Adipose tissue (tissue), 3 donors: ENCODE data around the gene TEAD3. TPM values are rescaled to one million over a fixed set of nuclear protein-coding genes. Genes with fewer than 3 reads are reported as not detected.

Source experiments
- H3K27ac ChIP-seq: one replicate; pipeline ENCODE4 v1.5.1; 2013; ENCODE audit warnings: low read depth, low read length
- WGBS, 3 donors: extraction: QIAGEN DNeasy Blood & Tissue Kit; methylation state at CpG; one replicate each; pipeline ENCODE4 v1.1.7; 2013; 5-methylcytosine and 5-hydroxymethylcytosine counted together
- polyA plus RNA-seq, 3 donors: library from polyadenylated mRNA; stranded (reverse); fragments of 200-250 nt; gene quantifications; one replicate each; pipeline ENCODE4 v1.2.3, GENCODE V29; 2013
- donor health status: healthy with polysubstance abuse.
- donor health status: Bipolar disorder and iron deficiency.
- donor health status: healthy.

Gene TEAD3
- polyA plus RNA-seq, 3 donors = 4.7 to 18.7 (median 16.0) TPM

- WGBS, 3 donors = 9 to 18% (median 12%) methylated on average over 35 to 63 of the region's 63 CpGs
- no peak overlapping the region for H3K27ac ChIP-seq
These were observed 641 bp downstream of the TEAD3 start for GRCh38 chr6:35496036-35496840.

GRCh38 chr6:35495258-35496035 is 1.4 kb downstream of the TEAD3 start:
- H3K27ac ChIP-seq = no peak overlapping the region
- WGBS, 3 donors = 59 to 72% (median 66%) methylated on average over 9 of the region's 9 CpGs

DNA sequence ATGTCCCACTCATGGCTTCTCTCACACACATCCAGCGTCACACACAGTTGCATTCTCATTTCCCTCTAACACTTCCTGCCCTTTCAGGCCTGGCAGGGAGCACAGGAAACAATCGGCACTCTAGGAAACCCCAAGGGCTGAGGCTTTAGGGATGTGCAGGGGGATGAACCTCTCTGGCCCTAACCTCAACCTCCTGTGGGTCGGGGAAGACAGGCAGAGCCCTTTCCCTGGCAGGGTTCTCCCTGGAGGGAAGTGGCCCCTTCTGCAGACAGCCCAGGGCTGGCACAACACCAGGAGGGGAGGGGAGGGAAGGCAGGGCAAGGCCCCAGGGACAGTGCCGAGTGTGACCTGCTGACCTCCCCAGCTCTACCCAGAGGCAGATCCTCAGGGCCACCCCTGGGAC is 2.7 kb downstream of the TEAD3 start:
- H3K27ac ChIP-seq = no peak overlapping the region
- 2 to 34% (median 5%) methylated on average over 3 to 4 of the region's 4 CpGs for WGBS, 3 donors

GRCh38 chr6:35493307-35493983 is 3.4 kb downstream of the TEAD3 start:
- no peak overlapping the region for H3K27ac ChIP-seq
- WGBS, 3 donors = 83 to 86% (median 86%) methylated on average over 28 of the region's 28 CpGs

GRCh38 chr6:35492974-35493284 is 4.0 kb downstream of the TEAD3 start:
- 59 to 94% (median 78%) methylated on average over 7 of the region's 7 CpGs for WGBS, 3 donors
- no peak overlapping the region for H3K27ac ChIP-seq

DNA sequence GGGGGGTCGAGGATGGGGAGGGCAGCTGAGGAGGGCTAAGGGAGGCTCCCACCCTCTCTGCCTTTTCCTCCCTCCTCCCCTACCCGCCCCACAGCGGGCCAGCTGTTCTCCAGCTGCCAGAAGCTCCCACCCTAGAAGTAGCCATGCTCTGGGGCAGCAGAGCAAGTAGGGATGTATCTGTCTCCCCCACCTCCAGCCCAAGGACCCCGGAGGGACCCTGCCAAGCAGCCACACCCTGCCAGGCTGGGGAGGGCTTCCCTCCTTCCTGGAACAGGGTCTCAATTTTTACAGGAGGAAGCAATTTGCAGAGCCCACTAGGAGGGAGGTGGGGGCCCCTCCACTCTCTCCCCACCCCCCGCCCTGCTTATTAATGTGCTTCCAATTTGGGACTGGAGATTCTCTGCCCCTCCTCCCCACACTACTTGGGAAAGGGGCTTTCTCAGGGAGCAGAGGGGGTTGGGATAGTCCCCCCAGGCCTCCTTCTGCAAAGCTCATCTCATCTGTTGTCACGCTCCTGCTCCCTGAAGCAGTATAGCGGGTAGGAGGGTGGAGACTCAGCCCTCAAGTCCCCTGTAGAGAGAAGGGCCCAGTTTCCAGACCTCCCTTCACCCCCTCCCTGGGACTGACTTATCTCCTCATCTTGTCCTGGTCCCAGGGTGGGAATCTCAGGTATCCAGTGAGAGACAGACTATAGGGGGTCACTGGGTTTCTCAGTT is 4.5 kb downstream of the TEAD3 start:
- 40 to 58% (median 40%) methylated on average over 7 of the region's 7 CpGs for WGBS, 3 donors
- H3K27ac ChIP-seq = no peak overlapping the region

- 51 to 60% (median 54%) methylated on average over 5 of the region's 5 CpGs for WGBS, 3 donors
- peak overlapping the region; percentile 12 for H3K27ac ChIP-seq
These were observed 5.2 kb downstream of the TEAD3 start for GRCh38 chr6:35491558-35492257.

DNA sequence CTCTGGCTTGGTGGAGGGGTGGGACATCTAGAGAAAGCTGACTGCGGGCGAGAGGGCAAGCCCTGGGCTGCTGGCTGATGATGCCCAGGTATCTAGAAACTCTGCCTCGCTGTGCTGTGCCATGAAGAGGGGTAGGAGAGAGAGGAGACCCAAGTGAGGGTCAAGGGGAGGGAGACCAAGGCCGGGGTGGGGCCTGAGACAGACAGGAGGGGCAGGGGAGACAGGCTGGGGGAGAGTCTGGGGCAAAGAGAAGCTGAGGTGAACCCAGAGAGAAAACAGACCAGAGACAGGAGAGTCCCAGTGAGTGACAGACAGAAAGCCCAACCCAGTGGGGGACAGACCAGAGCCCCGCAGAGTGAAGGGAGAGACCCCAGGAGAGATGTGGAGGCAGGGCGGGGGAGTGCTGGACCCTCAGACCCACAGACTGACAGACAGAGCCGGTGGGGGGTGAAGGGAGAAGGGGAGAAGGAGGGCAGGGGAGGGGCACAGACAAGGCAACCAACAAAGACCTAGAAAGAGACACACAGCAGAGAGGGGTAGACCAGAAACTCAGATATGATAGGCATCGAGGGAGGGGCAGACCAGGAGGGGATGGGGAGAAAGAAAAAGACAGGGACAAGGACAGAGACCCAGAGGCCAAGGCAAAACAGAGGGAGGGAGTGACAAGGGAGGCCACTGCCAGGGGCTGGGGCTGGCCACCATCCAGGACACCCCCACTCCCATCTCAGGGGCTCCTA is 5.9 kb downstream of the TEAD3 start:
- WGBS, 3 donors = 59 to 71% (median 60%) methylated on average over 8 of the region's 8 CpGs
- H3K27ac ChIP-seq = peak overlapping the region; percentile 12

DNA sequence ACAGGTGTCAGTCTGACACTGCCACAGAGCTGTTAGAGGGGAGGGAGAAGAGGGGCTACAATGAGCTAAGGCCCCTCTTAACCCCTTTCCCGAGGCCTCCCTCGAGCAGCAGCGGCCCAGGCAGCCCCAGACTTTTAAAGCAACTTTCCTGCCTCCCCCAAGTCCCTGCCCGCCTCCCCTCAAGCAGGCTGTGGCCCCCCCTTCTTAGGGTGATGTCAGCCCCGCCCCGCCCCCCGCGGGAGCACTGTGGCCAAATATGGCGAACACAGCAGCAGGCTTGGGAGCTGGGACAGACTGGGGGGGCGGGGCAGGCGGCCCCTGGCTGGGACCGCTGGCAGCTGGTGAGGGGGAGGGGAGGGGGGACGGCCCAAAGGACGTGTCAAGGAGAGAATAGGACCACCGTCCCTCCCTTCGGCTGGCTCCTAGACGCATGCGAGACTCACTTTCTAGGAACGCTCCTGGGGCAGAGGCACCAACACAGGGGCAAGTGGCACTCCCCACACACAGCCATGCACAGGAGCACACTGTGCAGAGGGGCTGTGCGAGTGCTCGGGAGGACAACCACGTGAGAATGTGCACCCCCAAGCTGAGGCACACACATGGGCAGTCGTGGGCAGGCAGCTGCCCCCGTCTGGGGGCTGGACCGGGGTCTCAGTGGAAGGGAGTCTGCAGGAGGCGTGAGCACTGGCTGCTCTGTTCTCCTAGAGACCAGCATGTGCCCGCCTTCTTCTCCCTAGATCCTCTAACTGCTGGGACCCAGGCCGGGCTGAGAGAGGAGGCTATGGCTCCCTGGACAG is 6.7 kb downstream of the TEAD3 start:
- H3K27ac ChIP-seq = no peak overlapping the region
- 26 to 42% (median 39%) methylated on average over 26 to 28 of the region's 28 CpGs for WGBS, 3 donors

- 83 to 95% (median 89%) methylated on average over 1 of the region's 1 CpG for WGBS, 3 donors
These were observed 7.8 kb downstream of the TEAD3 start for GRCh38 chr6:35489066-35489465.

GRCh38 chr6:35488517-35488862 is 8.4 kb downstream of the TEAD3 start:
- H3K27ac ChIP-seq = no peak overlapping the region
- 69 to 77% (median 75%) methylated on average over 9 of the region's 9 CpGs for WGBS, 3 donors

More at GRCh38 chr6:35489066-35489465, 7.8 kb downstream of the TEAD3 start:
- H3K27ac ChIP-seq = no peak overlapping the region

- H3K27ac ChIP-seq = no peak overlapping the region
- 34 to 54% (median 40%) methylated on average over 9 of the region's 9 CpGs for WGBS, 3 donors
These were observed 9.0 kb downstream of the TEAD3 start for GRCh38 chr6:35487658-35488516.

DNA sequence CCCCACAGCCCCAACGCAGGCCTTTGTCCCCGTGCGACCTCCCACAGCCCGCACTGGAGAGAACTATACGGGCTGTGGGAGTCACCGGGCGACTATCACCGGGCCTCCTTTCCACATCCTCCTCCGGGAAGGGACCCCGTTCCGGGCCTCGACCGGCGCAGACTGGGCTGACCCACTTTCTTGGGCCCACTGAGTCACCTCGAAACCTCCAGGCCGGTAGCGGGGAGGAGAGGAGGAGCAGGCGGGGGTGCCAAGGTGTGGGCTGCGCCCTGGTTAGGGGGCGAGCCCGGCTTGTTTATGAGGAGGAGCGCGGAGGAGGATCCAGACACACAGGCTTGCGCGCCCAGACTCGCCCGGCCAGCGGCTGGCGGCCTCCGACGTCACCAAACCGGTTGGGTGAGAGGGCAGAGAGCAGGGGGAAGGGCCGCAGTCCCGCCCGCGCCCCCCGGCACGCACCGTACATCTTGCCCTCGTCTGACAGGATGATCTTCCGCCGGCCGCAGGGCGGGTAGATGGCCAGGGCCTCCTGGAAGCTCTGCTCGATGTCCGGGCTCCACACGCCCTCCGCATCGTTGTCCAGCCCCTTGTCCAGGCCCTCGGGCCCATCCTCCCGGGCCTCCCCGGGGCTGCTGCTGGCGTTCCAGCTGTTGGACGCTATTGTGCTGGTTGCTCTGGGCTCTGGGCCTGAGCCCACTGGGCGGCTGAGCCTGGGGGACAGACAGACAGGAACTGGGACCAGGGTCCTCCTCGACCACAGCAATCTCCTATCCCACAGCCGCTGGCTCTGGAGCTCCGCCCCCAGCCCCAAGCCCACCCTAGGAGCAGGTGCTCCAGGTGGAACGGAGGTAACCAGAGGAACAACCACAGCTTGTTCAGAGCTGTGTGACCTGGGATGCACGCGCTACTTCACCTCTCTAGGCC is 10.6 kb downstream of the TEAD3 start:
- 43 to 57% (median 55%) methylated on average over 49 to 61 of the region's 61 CpGs for WGBS, 3 donors
- no peak overlapping the region for H3K27ac ChIP-seq

DNA sequence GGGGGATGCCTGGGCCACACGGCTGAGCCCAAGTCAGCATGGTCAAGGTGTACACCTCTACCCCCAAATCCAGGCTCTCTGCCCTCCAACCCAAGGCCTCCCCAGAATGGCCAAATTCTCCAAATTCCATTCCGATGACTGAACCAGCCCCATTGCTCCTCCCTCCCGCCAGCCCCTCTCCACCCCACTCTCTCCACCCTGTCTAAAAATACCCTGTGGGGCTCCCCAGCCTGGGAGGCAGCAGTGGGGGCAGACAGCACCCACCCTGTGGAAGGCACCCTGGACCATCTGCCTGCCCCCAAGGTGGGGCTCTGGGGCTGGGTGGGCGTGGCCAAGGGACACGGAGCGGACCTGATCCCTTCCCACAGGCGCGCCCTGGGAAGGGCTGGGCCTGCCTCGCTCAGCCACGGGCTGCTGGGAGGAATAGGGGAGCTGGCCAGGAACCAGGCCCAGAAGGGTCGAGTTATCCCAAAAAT is 11.4 kb downstream of the TEAD3 start:
- WGBS, 3 donors = 56 to 77% (median 59%) methylated on average over 6 to 11 of the region's 11 CpGs
- no peak overlapping the region for H3K27ac ChIP-seq

DNA sequence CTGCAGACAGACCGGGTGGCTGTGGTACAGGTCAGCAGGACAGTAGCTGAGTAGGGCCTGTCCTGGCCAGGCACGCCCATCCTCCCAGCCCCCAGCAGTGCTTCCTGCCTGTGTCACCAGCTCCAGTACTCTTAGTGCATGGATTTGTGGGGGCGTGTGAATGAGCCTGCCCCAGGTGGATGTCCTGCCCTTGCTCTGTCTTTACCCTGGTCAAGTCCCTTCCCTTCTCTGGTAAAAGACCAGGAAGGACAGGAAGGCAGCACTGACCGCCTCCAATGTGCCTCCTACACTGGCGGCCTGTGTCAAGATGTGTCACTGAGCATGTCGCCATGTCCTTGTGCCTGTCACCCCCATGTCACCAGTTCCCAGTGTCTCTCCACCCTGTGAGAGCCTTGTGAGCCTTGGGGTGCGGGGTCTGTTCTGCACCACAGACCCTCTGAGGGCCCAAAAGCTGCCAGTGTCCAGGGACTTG is 11.9 kb downstream of the TEAD3 start:
- no peak overlapping the region for H3K27ac ChIP-seq
- 78 to 98% (median 82%) methylated on average over 7 of the region's 7 CpGs for WGBS, 3 donors
